H9 (cell line): ENCODE results near the gene MKI67. TPM values are rescaled to one million over a fixed set of nuclear protein-coding genes. Genes with fewer than 3 reads are reported as not detected.

Experiments
- DNase-seq: peaks from one replicate; pipeline ENCODE4 v3.0.0-alpha.2; 2017
- H2AFZ ChIP-seq: one replicate; pipeline ENCODE4 v1.6.1; 2013; ENCODE audit warnings: mild to moderate bottlenecking, low read length, control low read depth, moderate library complexity
- H2AK5ac ChIP-seq: 2 replicates; pipeline ENCODE4 v1.6.1; 2013; ENCODE audit warnings: low read length, control low read depth, mixed read lengths; ENCODE audit not compliant: insufficient read length
- H2BK120ac ChIP-seq: one replicate; pipeline ENCODE4 v1.6.1; 2013; ENCODE audit warnings: low read depth, mild to moderate bottlenecking, low read length, control low read depth, inconsistent platforms; ENCODE audit not compliant: poor library complexity, severe bottlenecking
- H2BK12ac ChIP-seq: 2 replicates; pipeline ENCODE4 v1.6.1; 2013; ENCODE audit warnings: low read length, control low read depth, mixed read lengths, low read depth; ENCODE audit not compliant: insufficient read length
- H2BK15ac ChIP-seq: 2 replicates; pipeline ENCODE4 v1.6.1; 2013; ENCODE audit warnings: low read depth, low read length, control low read depth
- H2BK20ac ChIP-seq: one replicate; pipeline ENCODE4 v1.6.1; 2013; ENCODE audit warnings: low read depth, mild to moderate bottlenecking, low read length, control low read depth, inconsistent platforms; ENCODE audit not compliant: poor library complexity, severe bottlenecking
- H2BK5ac ChIP-seq: 2 replicates; pipeline ENCODE4 v1.6.1; 2013; ENCODE audit warnings: low read length, control low read depth, mixed read lengths; ENCODE audit not compliant: insufficient read length
- H3K14ac ChIP-seq: 2 replicates; pipeline ENCODE4 v1.6.1; 2013; ENCODE audit warnings: low read length, control low read depth; ENCODE audit not compliant: insufficient read depth
- H3K18ac ChIP-seq: 2 replicates; pipeline ENCODE4 v1.6.1; 2013; ENCODE audit warnings: low read depth, mild to moderate bottlenecking, mixed read lengths, low read length, control low read depth; ENCODE audit not compliant: insufficient read length
- H3K23ac ChIP-seq: 2 replicates; pipeline ENCODE4 v1.6.1; 2013; ENCODE audit warnings: low read length, control low read depth, mixed read lengths, low read depth; ENCODE audit not compliant: insufficient read length
- H3K23me2 ChIP-seq: 2 replicates; pipeline ENCODE4 v1.6.1; 2013; ENCODE audit warnings: low read depth, mild to moderate bottlenecking, mixed read lengths, low read length, control low read depth; ENCODE audit not compliant: insufficient read length, poor library complexity, severe bottlenecking
- H3K27ac ChIP-seq: 2 replicates; pipeline ENCODE4 v1.5.1; 2013; ENCODE audit warnings: low read length, control low read depth, mixed read lengths, low read depth; ENCODE audit not compliant: insufficient read length
- H3K27me3 ChIP-seq: 2 replicates; pipeline ENCODE4 v1.6.1; 2013; ENCODE audit warnings: low read length, control low read depth, inconsistent platforms; ENCODE audit not compliant: insufficient read depth
- H3K4ac ChIP-seq: 2 replicates; pipeline ENCODE4 v1.6.1; 2013; ENCODE audit warnings: low read depth, mild to moderate bottlenecking, control low read depth, inconsistent platforms, low read length, moderate library complexity
- H3K4me1 ChIP-seq: 2 replicates; pipeline ENCODE4 v1.6.1; 2013; ENCODE audit warnings: low read length, control low read depth, inconsistent platforms; ENCODE audit not compliant: insufficient read depth
- H3K4me2 ChIP-seq: 2 replicates; pipeline ENCODE4 v1.6.1; 2013; ENCODE audit warnings: low read length, control low read depth, mixed read lengths; ENCODE audit not compliant: insufficient read length, insufficient read depth
- H3K56ac ChIP-seq: 2 replicates; pipeline ENCODE4 v1.6.1; 2013; ENCODE audit warnings: low read depth, mild to moderate bottlenecking, mixed read lengths, low read length, control low read depth; ENCODE audit not compliant: insufficient read length
- H3K79me1 ChIP-seq: 2 replicates; pipeline ENCODE4 v1.6.1; 2013; ENCODE audit warnings: low read depth, mild to moderate bottlenecking, moderate library complexity, low read length, control low read depth, inconsistent platforms; ENCODE audit not compliant: insufficient read depth, poor library complexity, severe bottlenecking
- H3K79me2 ChIP-seq: 2 replicates; pipeline ENCODE4 v1.6.1; 2013; ENCODE audit warnings: low read length, control low read depth, inconsistent platforms; ENCODE audit not compliant: insufficient read depth
- H3K9ac ChIP-seq: 2 replicates; pipeline ENCODE4 v1.6.1; 2013; ENCODE audit warnings: low read length, control low read depth, mixed read lengths; ENCODE audit not compliant: insufficient read length; ENCODE audit errors: extremely low read depth
- H3K9me3 ChIP-seq: one replicate; pipeline ENCODE4 v1.6.1; 2013; ENCODE audit warnings: low read depth, low read length, inconsistent platforms; ENCODE audit not compliant: control insufficient read depth
- H3T11ph ChIP-seq: one replicate; pipeline ENCODE4 v1.6.1; 2013; ENCODE audit warnings: mild to moderate bottlenecking, low read length, control low read depth, inconsistent platforms
- H4K20me1 ChIP-seq: one replicate; pipeline ENCODE4 v1.6.1; 2013; ENCODE audit not compliant: control insufficient read depth, insufficient read length, insufficient read depth
- H4K5ac ChIP-seq: 2 replicates; pipeline ENCODE4 v1.6.1; 2013; ENCODE audit warnings: low read depth, mild to moderate bottlenecking, mixed read lengths, low read length, control low read depth; ENCODE audit not compliant: insufficient read length
- H4K8ac ChIP-seq: replicated peaks from 2 replicates; pipeline ENCODE4 v1.6.1; 2013; ENCODE audit warnings: low read length, control low read depth, mixed read lengths, low read depth; ENCODE audit not compliant: insufficient read length
- H4K91ac ChIP-seq: 2 replicates; pipeline ENCODE4 v1.6.1; 2013; ENCODE audit warnings: low read depth, mild to moderate bottlenecking, moderate library complexity, mixed read lengths, low read length, control low read depth; ENCODE audit not compliant: insufficient read length
- H3K27ac Mint-ChIP-seq, 3 experiments: 2 replicates in 2 of 3; 3 replicates in 1 of 3; pipeline ENCODE4 v1.8.0; 2020 to 2021; ENCODE audit warnings: mixed read lengths in 3 of 3, mild to moderate bottlenecking in 1 of 3, moderate library complexity in 1 of 3
- H3K27me3 Mint-ChIP-seq: 2 replicates; pipeline ENCODE4 v1.8.0; 2021; ENCODE audit warnings: low read depth, mild to moderate bottlenecking, moderate library complexity, mixed read lengths
- H3K36me3 Mint-ChIP-seq, 3 experiments: 2 replicates in 2 of 3; 3 replicates in 1 of 3; pipeline ENCODE4 v1.8.0; 2020 to 2021; ENCODE audit warnings: low read depth in 3 of 3, mixed read lengths in 3 of 3; ENCODE audit not compliant: insufficient read depth in 1 of 3
- H3K4me1 Mint-ChIP-seq, 2 experiments: 2 replicates each; pipeline ENCODE4 v1.8.0; 2020; ENCODE audit warnings: mixed read lengths in 2 of 2
- H3K4me3 Mint-ChIP-seq, 2 experiments: 2 replicates in 1 of 2; 3 replicates in 1 of 2; pipeline ENCODE4 v1.8.0; 2020 to 2021; ENCODE audit warnings: mild to moderate bottlenecking in 2 of 2, mixed read lengths in 2 of 2, moderate library complexity in 1 of 2
- H3K9me3 Mint-ChIP-seq, 2 experiments: 2 replicates in 1 of 2; 3 replicates in 1 of 2; pipeline ENCODE4 v1.8.0; 2020; ENCODE audit warnings: mild to moderate bottlenecking in 2 of 2, mixed read lengths in 2 of 2, moderate library complexity in 1 of 2
- WGBS: extraction: QIAGEN DNeasy Blood & Tissue Kit; methylation state at CpG from one replicate; pipeline ENCODE4 v1.1.7; 2013; ENCODE audit warnings: missing lambda C conversion rate, low lambda C conversion rate, mixed read lengths; ENCODE audit not compliant: insufficient read length; ENCODE audit errors: extremely low coverage; 5-methylcytosine and 5-hydroxymethylcytosine counted together
- total RNA-seq: library from RNA; stranded (reverse); gene quantifications from 2 replicates; pipeline ENCODE4 v1.2.1, GENCODE V29; 2021
- TF ChIP-seq, protein P1 (sequence below): fragments of 200-600 bp; sonication (generic); conservative IDR thresholded peaks from 3 replicates; pipeline ENCODE4 v1.8.0; 2021; ENCODE audit warnings: antibody characterized with exemption, mild to moderate bottlenecking

MKI67 gene
- total RNA-seq, 1 experiment from 2014 or later: 108 TPM

DNA sequence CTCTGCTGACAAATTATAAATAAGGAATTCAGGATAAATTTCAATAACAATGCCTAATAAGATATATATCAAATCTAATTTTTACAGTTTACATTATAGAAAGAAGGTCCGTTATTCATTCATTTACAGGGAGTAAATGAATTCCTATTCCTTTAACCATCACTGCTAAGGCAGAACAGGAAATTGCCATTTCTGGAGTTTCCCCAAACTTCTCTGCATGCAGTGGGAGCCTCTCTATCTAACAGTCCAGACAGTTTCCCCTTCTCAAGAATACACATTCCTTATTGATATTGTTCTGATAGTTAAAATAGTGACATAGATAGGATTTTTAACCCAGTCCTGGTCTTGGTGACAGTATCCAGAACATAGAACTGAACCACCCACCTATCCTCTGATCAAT lies 24.3 kb downstream of the MKI67 start:
- H3K36me3 Mint-ChIP-seq: peaks cover 39 to 47% (median 42%) of the 10 kb centered on the region in 3 experiments
- H3K4ac ChIP-seq: no peak overlapping the region
- H3K79me1 ChIP-seq: no peaks in the 10 kb centered on the region
- no peak for DNase-seq
- no peak overlapping the region for H3K4me2 ChIP-seq
- peaks cover 2% of the 10 kb centered on the region for H3K23me2 ChIP-seq
- no peaks in the 10 kb centered on the region for H3K27me3 ChIP-seq
- no peaks in the 10 kb centered on the region for H3K9me3 Mint-ChIP-seq
- H3K56ac ChIP-seq: no peak overlapping the region
- H4K8ac ChIP-seq: no peak overlapping the region
- TF ChIP-seq, protein P1, sequence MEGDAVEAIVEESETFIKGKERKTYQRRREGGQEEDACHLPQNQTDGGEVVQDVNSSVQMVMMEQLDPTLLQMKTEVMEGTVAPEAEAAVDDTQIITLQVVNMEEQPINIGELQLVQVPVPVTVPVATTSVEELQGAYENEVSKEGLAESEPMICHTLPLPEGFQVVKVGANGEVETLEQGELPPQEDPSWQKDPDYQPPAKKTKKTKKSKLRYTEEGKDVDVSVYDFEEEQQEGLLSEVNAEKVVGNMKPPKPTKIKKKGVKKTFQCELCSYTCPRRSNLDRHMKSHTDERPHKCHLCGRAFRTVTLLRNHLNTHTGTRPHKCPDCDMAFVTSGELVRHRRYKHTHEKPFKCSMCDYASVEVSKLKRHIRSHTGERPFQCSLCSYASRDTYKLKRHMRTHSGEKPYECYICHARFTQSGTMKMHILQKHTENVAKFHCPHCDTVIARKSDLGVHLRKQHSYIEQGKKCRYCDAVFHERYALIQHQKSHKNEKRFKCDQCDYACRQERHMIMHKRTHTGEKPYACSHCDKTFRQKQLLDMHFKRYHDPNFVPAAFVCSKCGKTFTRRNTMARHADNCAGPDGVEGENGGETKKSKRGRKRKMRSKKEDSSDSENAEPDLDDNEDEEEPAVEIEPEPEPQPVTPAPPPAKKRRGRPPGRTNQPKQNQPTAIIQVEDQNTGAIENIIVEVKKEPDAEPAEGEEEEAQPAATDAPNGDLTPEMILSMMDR: no peak
- no peak overlapping the region for H2BK15ac ChIP-seq
- no peak overlapping the region for H3K27ac Mint-ChIP-seq
- no peak overlapping the region for H3K23ac ChIP-seq
- H3K9me3 ChIP-seq: no peaks in the 10 kb centered on the region
- H3T11ph ChIP-seq: no peak overlapping the region
- H2BK5ac ChIP-seq: no peak overlapping the region
- H4K91ac ChIP-seq: no peak overlapping the region
- no peaks in the 10 kb centered on the region for H3K4me1 ChIP-seq
- H3K18ac ChIP-seq: no peak overlapping the region
- H3K79me2 ChIP-seq: no peaks in the 10 kb centered on the region
- no peak overlapping the region for H2AK5ac ChIP-seq
- no peak overlapping the region for H3K14ac ChIP-seq
- no peaks in the 10 kb centered on the region for H4K20me1 ChIP-seq
- H2AFZ ChIP-seq: no peak overlapping the region
- WGBS: no CpG with 5 or more reads among the region's 1 CpG
- H2BK120ac ChIP-seq: no peak overlapping the region
- H3K27me3 Mint-ChIP-seq: no peaks in the 10 kb centered on the region
- no peak overlapping the region for H2BK12ac ChIP-seq
- peaks cover 0 to under 1% of the 10 kb centered on the region in 2 experiments; a peak in 1 of 4 replicates for H3K4me1 Mint-ChIP-seq
- no peak overlapping the region for H3K4me3 Mint-ChIP-seq
- no peak overlapping the region for H3K9ac ChIP-seq
- no peak overlapping the region for H3K27ac ChIP-seq
- H4K5ac ChIP-seq: no peak overlapping the region
- H2BK20ac ChIP-seq: no peak overlapping the region
